WTC11 (cell line): Measurements from ENCODE around the gene ITM2C. TPM values are rescaled to one million over a fixed set of nuclear protein-coding genes. Genes with fewer than 3 reads are reported as not detected.

Experiments
- ATAC-seq: fragments of 200-7000 bp; cut with Tn5 transposase; 2 replicates; pipeline ENCODE4 v1.10.0; 2021; ENCODE audit warnings: mild to moderate bottlenecking, moderate library complexity
- CTCF ChIA-PET: fragments of 300-600 bp; sonication (Branson Sonifier 250); formaldehyde crosslinking; loops from one replicate; lab custom pipeline; 2021; ENCODE audit warnings: antibody characterized with exemption; lab: Charles Lee
- POLR2A ChIA-PET: fragments of 350-600 bp; sonication (Branson Sonifier 250); formaldehyde crosslinking; loops from one replicate; lab custom pipeline; 2021; ENCODE audit warnings: antibody characterized with exemption; lab: Charles Lee
- DNase-seq: peaks from one replicate; pipeline ENCODE4 v3.0.0; 2021; ENCODE audit warnings: low spot score
- H3K27ac Mint-ChIP-seq: 2 replicates; pipeline ENCODE4 v1.8.0; 2021; ENCODE audit warnings: mixed read lengths
- H3K27me3 Mint-ChIP-seq: 2 replicates; pipeline ENCODE4 v1.8.0; 2021; ENCODE audit warnings: low read depth, mild to moderate bottlenecking, moderate library complexity, mixed read lengths
- H3K36me3 Mint-ChIP-seq: 2 replicates; pipeline ENCODE4 v1.8.0; 2021; ENCODE audit warnings: mixed read lengths
- H3K4me1 Mint-ChIP-seq: 2 replicates; pipeline ENCODE4 v1.8.0; 2022; ENCODE audit warnings: mixed read lengths
- H3K4me3 Mint-ChIP-seq: 2 replicates; pipeline ENCODE4 v1.8.0; 2021; ENCODE audit warnings: mild to moderate bottlenecking, moderate library complexity, mixed read lengths
- H3K9me3 Mint-ChIP-seq: 2 replicates; pipeline ENCODE4 v1.8.0; 2021; ENCODE audit warnings: mixed read lengths
- ATF1 ChIP-seq: sonication (generic); formaldehyde crosslinking; IDR thresholded peaks from 2 replicates; pipeline ENCODE4 v1.8.1; 2023; ENCODE audit warnings: mild to moderate bottlenecking, moderate library complexity, missing genetic modification reagents
- CBFB ChIP-seq: sonication (generic); formaldehyde crosslinking; IDR thresholded peaks from 2 replicates; pipeline ENCODE4 v1.8.1; 2022; ENCODE audit warnings: mild to moderate bottlenecking, low read depth, missing genetic modification reagents
- ELF4 ChIP-seq: sonication (generic); formaldehyde crosslinking; IDR thresholded peaks from 2 replicates; pipeline ENCODE4 v1.8.1; 2022; ENCODE audit warnings: low read depth, mild to moderate bottlenecking, moderate library complexity, missing genetic modification reagents
- EMX1 ChIP-seq: fragments of 250-450 bp; sonication (Bioruptor Pico); IDR thresholded peaks from 2 replicates; pipeline ENCODE4 v1.8.0; 2021; ENCODE audit warnings: mild to moderate bottlenecking
- ESRRA ChIP-seq: sonication (generic); formaldehyde crosslinking; IDR thresholded peaks from 2 replicates; pipeline ENCODE4 v1.8.1; 2022; ENCODE audit warnings: mild to moderate bottlenecking, missing genetic modification reagents, borderline replicate concordance
- ETV6 ChIP-seq: sonication (generic); formaldehyde crosslinking; IDR thresholded peaks from 2 replicates; pipeline ENCODE4 v1.8.1; 2022; ENCODE audit warnings: mild to moderate bottlenecking, missing genetic modification reagents
- FOXJ3 ChIP-seq: sonication (generic); formaldehyde crosslinking; IDR thresholded peaks from 2 replicates; pipeline ENCODE4 v1.9.0; 2021; ENCODE audit warnings: missing genetic modification reagents, mild to moderate bottlenecking, borderline replicate concordance
- FOXP1 ChIP-seq: sonication (generic); formaldehyde crosslinking; IDR thresholded peaks from 2 replicates; pipeline ENCODE4 v1.8.0; 2022; ENCODE audit warnings: missing genetic modification reagents, mild to moderate bottlenecking, moderate library complexity, borderline replicate concordance
- GTF2I ChIP-seq: fragments of 250-450 bp; sonication (Bioruptor Pico); conservative IDR thresholded peaks from 2 replicates; pipeline ENCODE4 v1.4.0; 2021; ENCODE audit warnings: mild to moderate bottlenecking
- NFATC4 ChIP-seq: fragments of 250-450 bp; sonication (Bioruptor Pico); IDR thresholded peaks from 2 replicates; pipeline ENCODE4 v1.9.0; 2021; ENCODE audit warnings: mild to moderate bottlenecking
- NR2C2 ChIP-seq: sonication (generic); formaldehyde crosslinking; IDR thresholded peaks from 2 replicates; pipeline ENCODE4 v1.8.0; 2022; ENCODE audit warnings: mild to moderate bottlenecking, missing genetic modification reagents
- NR3C1 ChIP-seq: sonication (generic); formaldehyde crosslinking; conservative IDR thresholded peaks from 2 replicates; pipeline ENCODE4 v1.8.1; 2023; ENCODE audit warnings: low read depth, mild to moderate bottlenecking, missing genetic modification reagents
- OVOL2 ChIP-seq: fragments of 250-450 bp; sonication (Bioruptor Pico); IDR thresholded peaks from 2 replicates; pipeline ENCODE4 v1.9.0; 2021; ENCODE audit warnings: mild to moderate bottlenecking, borderline replicate concordance
- PRRX2 ChIP-seq: fragments of 250-450 bp; sonication (Bioruptor Pico); IDR thresholded peaks from 2 replicates; pipeline ENCODE4 v1.8.0; 2021; ENCODE audit warnings: mild to moderate bottlenecking
- SP1 ChIP-seq: sonication (generic); formaldehyde crosslinking; conservative IDR thresholded peaks from 2 replicates; pipeline ENCODE4 v1.8.1; 2022; ENCODE audit warnings: missing genetic modification reagents
- TCF7 ChIP-seq: sonication (generic); formaldehyde crosslinking; IDR thresholded peaks from 2 replicates; pipeline ENCODE4 v1.8.0; 2022; ENCODE audit warnings: mild to moderate bottlenecking, low read depth, missing genetic modification reagents, moderate library complexity
- ZNF219 ChIP-seq: sonication (generic); formaldehyde crosslinking; IDR thresholded peaks from 2 replicates; pipeline ENCODE4 v1.8.0; 2023; ENCODE audit warnings: missing genetic modification reagents, mild to moderate bottlenecking, borderline replicate concordance
- ZNF232 ChIP-seq: sonication (generic); formaldehyde crosslinking; IDR thresholded peaks from 2 replicates; pipeline ENCODE4 v1.8.0; 2022; ENCODE audit warnings: mild to moderate bottlenecking, missing genetic modification reagents
- ZNF317 ChIP-seq: sonication (generic); formaldehyde crosslinking; IDR thresholded peaks from 2 replicates; pipeline ENCODE4 v1.8.1; 2023; ENCODE audit warnings: low read depth, mild to moderate bottlenecking, moderate library complexity, missing genetic modification reagents, borderline replicate concordance
- ZNF416 ChIP-seq: fragments of 250-450 bp; sonication (Bioruptor Pico); IDR thresholded peaks from 2 replicates; pipeline ENCODE4 v1.9.0; 2021; ENCODE audit warnings: mild to moderate bottlenecking, inconsistent platforms
- ZNF671 ChIP-seq: fragments of 250-450 bp; sonication (Bioruptor Pico); IDR thresholded peaks from 2 replicates; pipeline ENCODE4 v1.8.0; 2021; ENCODE audit warnings: mild to moderate bottlenecking
- total RNA-seq: library from RNA; stranded (reverse); gene quantifications from 3 replicates; pipeline ENCODE4 v1.2.3, GENCODE V29; 2021
- TF ChIP-seq, protein P1 (sequence below): fragments of 200-600 bp; IDR thresholded peaks from 2 replicates; pipeline ENCODE4 v1.8.0; 2022; ENCODE audit warnings: antibody characterized with exemption
- TF ChIP-seq, protein P2 (sequence below): sonication (generic); formaldehyde crosslinking; IDR thresholded peaks from 2 replicates; pipeline ENCODE4 v1.8.0; 2022; ENCODE audit warnings: mild to moderate bottlenecking, missing genetic modification reagents
- TF ChIP-seq, protein P3 (sequence below): fragments of 250-450 bp; sonication (Bioruptor Pico); IDR thresholded peaks from 2 replicates; pipeline ENCODE4 v1.9.0; 2021; ENCODE audit warnings: mild to moderate bottlenecking
- TF ChIP-seq, protein P4 (sequence below): sonication (generic); formaldehyde crosslinking; IDR thresholded peaks from 2 replicates; pipeline ENCODE4 v1.8.0; 2022; ENCODE audit warnings: mild to moderate bottlenecking, missing genetic modification reagents
- TF ChIP-seq, protein P5 (sequence below): sonication (generic); formaldehyde crosslinking; IDR thresholded peaks from 2 replicates; pipeline ENCODE4 v1.8.1; 2023; ENCODE audit warnings: mild to moderate bottlenecking, missing genetic modification reagents, borderline replicate concordance
- TF ChIP-seq, protein P6 (sequence below): sonication (generic); formaldehyde crosslinking; IDR thresholded peaks from 2 replicates; pipeline ENCODE4 v1.8.1; 2023; ENCODE audit warnings: mild to moderate bottlenecking, missing genetic modification reagents

Gene ITM2C
- total RNA-seq, 1 experiment from 2014 or later = 316 TPM

DNA sequence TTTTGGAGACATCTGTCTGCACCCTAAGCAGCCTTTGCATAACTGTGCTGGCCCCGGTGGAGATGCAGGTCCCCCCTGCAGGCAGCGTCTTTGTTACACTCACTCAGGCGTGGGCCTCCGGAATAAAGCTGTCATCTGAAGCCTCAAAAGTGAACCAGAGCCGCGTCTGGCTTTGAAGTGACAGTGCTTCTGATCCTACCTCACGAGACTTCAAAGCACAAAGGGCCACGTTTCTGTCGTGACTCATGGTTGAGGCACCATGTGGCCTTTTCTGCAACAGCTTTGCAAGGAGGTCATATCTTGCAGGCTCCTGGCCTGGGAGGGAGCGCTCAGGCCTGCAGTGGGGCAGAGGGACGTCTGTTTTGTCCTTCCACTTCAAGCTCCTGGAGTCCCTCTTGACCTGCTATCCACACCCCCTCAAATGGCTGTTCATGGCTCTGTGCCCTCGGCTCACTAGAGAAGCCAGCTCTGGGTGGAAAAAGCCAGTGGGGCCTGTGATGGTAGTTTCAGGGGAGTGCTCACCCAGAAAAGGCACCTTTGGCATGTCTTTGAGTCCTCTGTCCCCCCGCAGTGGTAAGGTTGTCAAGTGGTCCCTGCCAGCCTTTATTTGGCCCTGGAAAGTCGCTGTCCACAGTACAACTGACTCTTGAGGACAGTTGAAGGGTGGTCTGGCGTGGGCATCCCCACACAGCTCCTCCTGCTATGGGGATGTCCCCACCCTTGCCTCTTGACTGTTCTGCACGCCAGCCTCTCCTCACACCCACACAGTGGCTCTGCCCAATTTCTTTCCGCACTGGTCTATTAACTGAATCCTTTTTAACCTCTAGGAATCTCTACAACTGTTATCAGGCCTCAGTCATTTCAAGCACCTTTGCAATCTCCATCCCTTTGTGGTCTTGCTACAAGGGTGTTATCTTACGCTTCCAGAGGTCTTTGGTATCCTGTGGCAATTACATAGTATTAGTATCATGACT lies 41.0 kb downstream of the ITM2C start:
- POLR2A ChIA-PET = no interaction called here
- ATAC-seq = no peak; the same call in 1 of the 2 replicates
- TF ChIP-seq ZNF232 (CRISPR knock-in tag) (no peak), NFATC4 (CRISPR knock-in tag) (no peak), NR2C2 (CRISPR knock-in tag) (no peak), ATF1 (CRISPR knock-in tag) (0 out of 2 replicates have a peak, but pooled peaks have one; percentile 40), FOXP1 (CRISPR knock-in tag) (0 out of 2 replicates have a peak, but pooled peaks have one; percentile 37), ETV6 (CRISPR knock-in tag) (no peak), SP1 (CRISPR knock-in tag) (no peak), ZNF416 (CRISPR knock-in tag) (no peak), OVOL2 (CRISPR knock-in tag) (no peak), ZNF671 (CRISPR knock-in tag) (no peak), NR3C1 (CRISPR knock-in tag) (no peak), ELF4 (CRISPR knock-in tag) (no peak), EMX1 (CRISPR knock-in tag) (no peak), ESRRA (CRISPR knock-in tag) (no peak), GTF2I (CRISPR knock-in tag) (no peak), CBFB (CRISPR knock-in tag) (no peak), FOXJ3 (CRISPR knock-in tag) (no peak), PRRX2 (no peak), ZNF219 (no peak), TCF7 (CRISPR knock-in tag) (no peak), ZNF317 (CRISPR knock-in tag) (no peak)
- TF ChIP-seq, protein P1, sequence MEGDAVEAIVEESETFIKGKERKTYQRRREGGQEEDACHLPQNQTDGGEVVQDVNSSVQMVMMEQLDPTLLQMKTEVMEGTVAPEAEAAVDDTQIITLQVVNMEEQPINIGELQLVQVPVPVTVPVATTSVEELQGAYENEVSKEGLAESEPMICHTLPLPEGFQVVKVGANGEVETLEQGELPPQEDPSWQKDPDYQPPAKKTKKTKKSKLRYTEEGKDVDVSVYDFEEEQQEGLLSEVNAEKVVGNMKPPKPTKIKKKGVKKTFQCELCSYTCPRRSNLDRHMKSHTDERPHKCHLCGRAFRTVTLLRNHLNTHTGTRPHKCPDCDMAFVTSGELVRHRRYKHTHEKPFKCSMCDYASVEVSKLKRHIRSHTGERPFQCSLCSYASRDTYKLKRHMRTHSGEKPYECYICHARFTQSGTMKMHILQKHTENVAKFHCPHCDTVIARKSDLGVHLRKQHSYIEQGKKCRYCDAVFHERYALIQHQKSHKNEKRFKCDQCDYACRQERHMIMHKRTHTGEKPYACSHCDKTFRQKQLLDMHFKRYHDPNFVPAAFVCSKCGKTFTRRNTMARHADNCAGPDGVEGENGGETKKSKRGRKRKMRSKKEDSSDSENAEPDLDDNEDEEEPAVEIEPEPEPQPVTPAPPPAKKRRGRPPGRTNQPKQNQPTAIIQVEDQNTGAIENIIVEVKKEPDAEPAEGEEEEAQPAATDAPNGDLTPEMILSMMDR = no peak
- TF ChIP-seq, protein P2, sequence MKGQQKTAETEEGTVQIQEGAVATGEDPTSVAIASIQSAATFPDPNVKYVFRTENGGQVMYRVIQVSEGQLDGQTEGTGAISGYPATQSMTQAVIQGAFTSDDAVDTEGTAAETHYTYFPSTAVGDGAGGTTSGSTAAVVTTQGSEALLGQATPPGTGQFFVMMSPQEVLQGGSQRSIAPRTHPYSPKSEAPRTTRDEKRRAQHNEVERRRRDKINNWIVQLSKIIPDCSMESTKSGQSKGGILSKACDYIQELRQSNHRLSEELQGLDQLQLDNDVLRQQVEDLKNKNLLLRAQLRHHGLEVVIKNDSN (CRISPR knock-in tag) = no peak
- TF ChIP-seq, protein P3, sequence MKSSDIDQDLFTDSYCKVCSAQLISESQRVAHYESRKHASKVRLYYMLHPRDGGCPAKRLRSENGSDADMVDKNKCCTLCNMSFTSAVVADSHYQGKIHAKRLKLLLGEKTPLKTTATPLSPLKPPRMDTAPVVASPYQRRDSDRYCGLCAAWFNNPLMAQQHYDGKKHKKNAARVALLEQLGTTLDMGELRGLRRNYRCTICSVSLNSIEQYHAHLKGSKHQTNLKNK (CRISPR knock-in tag) = no peak
- TF ChIP-seq, protein P4, sequence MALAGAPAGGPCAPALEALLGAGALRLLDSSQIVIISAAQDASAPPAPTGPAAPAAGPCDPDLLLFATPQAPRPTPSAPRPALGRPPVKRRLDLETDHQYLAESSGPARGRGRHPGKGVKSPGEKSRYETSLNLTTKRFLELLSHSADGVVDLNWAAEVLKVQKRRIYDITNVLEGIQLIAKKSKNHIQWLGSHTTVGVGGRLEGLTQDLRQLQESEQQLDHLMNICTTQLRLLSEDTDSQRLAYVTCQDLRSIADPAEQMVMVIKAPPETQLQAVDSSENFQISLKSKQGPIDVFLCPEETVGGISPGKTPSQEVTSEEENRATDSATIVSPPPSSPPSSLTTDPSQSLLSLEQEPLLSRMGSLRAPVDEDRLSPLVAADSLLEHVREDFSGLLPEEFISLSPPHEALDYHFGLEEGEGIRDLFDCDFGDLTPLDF (CRISPR knock-in tag) = no peak
- TF ChIP-seq, protein P5, sequence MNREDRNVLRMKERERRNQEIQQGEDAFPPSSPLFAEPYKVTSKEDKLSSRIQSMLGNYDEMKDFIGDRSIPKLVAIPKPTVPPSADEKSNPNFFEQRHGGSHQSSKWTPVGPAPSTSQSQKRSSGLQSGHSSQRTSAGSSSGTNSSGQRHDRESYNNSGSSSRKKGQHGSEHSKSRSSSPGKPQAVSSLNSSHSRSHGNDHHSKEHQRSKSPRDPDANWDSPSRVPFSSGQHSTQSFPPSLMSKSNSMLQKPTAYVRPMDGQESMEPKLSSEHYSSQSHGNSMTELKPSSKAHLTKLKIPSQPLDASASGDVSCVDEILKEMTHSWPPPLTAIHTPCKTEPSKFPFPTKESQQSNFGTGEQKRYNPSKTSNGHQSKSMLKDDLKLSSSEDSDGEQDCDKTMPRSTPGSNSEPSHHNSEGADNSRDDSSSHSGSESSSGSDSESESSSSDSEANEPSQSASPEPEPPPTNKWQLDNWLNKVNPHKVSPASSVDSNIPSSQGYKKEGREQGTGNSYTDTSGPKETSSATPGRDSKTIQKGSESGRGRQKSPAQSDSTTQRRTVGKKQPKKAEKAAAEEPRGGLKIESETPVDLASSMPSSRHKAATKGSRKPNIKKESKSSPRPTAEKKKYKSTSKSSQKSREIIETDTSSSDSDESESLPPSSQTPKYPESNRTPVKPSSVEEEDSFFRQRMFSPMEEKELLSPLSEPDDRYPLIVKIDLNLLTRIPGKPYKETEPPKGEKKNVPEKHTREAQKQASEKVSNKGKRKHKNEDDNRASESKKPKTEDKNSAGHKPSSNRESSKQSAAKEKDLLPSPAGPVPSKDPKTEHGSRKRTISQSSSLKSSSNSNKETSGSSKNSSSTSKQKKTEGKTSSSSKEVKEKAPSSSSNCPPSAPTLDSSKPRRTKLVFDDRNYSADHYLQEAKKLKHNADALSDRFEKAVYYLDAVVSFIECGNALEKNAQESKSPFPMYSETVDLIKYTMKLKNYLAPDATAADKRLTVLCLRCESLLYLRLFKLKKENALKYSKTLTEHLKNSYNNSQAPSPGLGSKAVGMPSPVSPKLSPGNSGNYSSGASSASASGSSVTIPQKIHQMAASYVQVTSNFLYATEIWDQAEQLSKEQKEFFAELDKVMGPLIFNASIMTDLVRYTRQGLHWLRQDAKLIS (CRISPR knock-in tag) = no peak
- TF ChIP-seq, protein P6, sequence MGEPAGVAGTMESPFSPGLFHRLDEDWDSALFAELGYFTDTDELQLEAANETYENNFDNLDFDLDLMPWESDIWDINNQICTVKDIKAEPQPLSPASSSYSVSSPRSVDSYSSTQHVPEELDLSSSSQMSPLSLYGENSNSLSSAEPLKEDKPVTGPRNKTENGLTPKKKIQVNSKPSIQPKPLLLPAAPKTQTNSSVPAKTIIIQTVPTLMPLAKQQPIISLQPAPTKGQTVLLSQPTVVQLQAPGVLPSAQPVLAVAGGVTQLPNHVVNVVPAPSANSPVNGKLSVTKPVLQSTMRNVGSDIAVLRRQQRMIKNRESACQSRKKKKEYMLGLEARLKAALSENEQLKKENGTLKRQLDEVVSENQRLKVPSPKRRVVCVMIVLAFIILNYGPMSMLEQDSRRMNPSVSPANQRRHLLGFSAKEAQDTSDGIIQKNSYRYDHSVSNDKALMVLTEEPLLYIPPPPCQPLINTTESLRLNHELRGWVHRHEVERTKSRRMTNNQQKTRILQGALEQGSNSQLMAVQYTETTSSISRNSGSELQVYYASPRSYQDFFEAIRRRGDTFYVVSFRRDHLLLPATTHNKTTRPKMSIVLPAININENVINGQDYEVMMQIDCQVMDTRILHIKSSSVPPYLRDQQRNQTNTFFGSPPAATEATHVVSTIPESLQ (CRISPR knock-in tag) = no peak

More for the DNA sequence above, 41.0 kb downstream of the ITM2C start:
- no peak for DNase-seq
- Mint-ChIP-seq H3K36me3 (no peaks in the 10 kb centered on the region), H3K4me1 (peaks cover 54% of the 10 kb centered on the region), H3K27ac (no peak overlapping the region), H3K9me3 (peaks cover 12% of the 10 kb centered on the region; the same call in 1 of the 2 replicates), H3K4me3 (no peak overlapping the region), H3K27me3 (peaks cover 30% of the 10 kb centered on the region)
- CTCF ChIA-PET = interaction anchor here (0.7 to 4.8 kb wide), 7 partner anchors 18 to 147 kb away, joined by 3 to 25 read pairs (median 4); no protein-coding TSS in a partner anchor
